GM23338 (cell line): Measurements from ENCODE around the gene NEB. TPM values are rescaled to one million over a fixed set of nuclear protein-coding genes. Genes with fewer than 3 reads are reported as not detected.

Source experiments
- ATAC-seq: fragments of 200-7000 bp; cut with Tn5 transposase; 3 replicates; pipeline ENCODE4 v1.9.1; 2020
- DNase-seq: peaks from one replicate; pipeline ENCODE4 v3.0.0-alpha.2; 2015; ENCODE audit warnings: low spot score
- H2AFZ ChIP-seq: fragments of 200-600 bp; sonication (generic); 2 replicates; pipeline ENCODE4 v1.8.0; 2016; ENCODE audit warnings: antibody characterized with exemption, mild to moderate bottlenecking, moderate library complexity
- H3F3A ChIP-seq: fragments of 200-600 bp; sonication (generic); replicated peaks from 2 replicates; pipeline ENCODE4 v1.8.0; 2017; ENCODE audit warnings: antibody characterized with exemption, mixed run types, low read depth
- H3K27ac ChIP-seq: fragments of 200-600 bp; sonication (generic); 2 replicates; pipeline ENCODE4 v1.6.1; 2016; ENCODE audit warnings: low read depth
- H3K27me3 ChIP-seq: fragments of 200-600 bp; sonication (generic); 2 replicates; pipeline ENCODE4 v1.8.0; 2016; ENCODE audit warnings: mild to moderate bottlenecking, mixed run types, moderate library complexity; ENCODE audit not compliant: insufficient read depth
- H3K36me3 ChIP-seq: fragments of 200-600 bp; sonication (generic); 2 replicates; pipeline ENCODE4 v1.8.0; 2016; ENCODE audit warnings: mild to moderate bottlenecking; ENCODE audit not compliant: insufficient read depth
- H3K4me1 ChIP-seq: fragments of 200-600 bp; sonication (generic); 2 replicates; pipeline ENCODE4 v1.8.0; 2016; ENCODE audit warnings: mild to moderate bottlenecking, moderate library complexity; ENCODE audit not compliant: insufficient read depth
- H3K4me2 ChIP-seq: fragments of 200-600 bp; sonication (generic); 2 replicates; pipeline ENCODE4 v1.7.1; 2017; ENCODE audit warnings: mixed run types
- H3K4me3 ChIP-seq: fragments of 200-600 bp; sonication (generic); 2 replicates; pipeline ENCODE4 v1.6.1; 2016; ENCODE audit warnings: mixed run types
- H3K79me2 ChIP-seq: fragments of 200-600 bp; sonication (generic); replicated peaks from 2 replicates; pipeline ENCODE4 v1.8.0; 2017; ENCODE audit warnings: mild to moderate bottlenecking; ENCODE audit not compliant: insufficient read depth
- H3K9me2 ChIP-seq: fragments of 200-600 bp; sonication (generic); 2 replicates; pipeline ENCODE4 v1.8.0; 2017; ENCODE audit not compliant: insufficient read depth
- H4K20me1 ChIP-seq: fragments of 200-600 bp; sonication (generic); replicated peaks from 2 replicates; pipeline ENCODE4 v1.8.0; 2017; ENCODE audit warnings: mild to moderate bottlenecking; ENCODE audit not compliant: insufficient read depth
- H3K27ac Mint-ChIP-seq: 2 replicates; pipeline ENCODE4 v1.8.0; 2020; ENCODE audit warnings: inconsistent platforms, mild to moderate bottlenecking, moderate library complexity, mixed read lengths
- H3K27me3 Mint-ChIP-seq: 3 replicates; pipeline ENCODE4 v1.8.0; 2022; ENCODE audit warnings: low read depth, mild to moderate bottlenecking, moderate library complexity, mixed read lengths, inconsistent platforms; ENCODE audit not compliant: insufficient read depth, poor library complexity
- H3K36me3 Mint-ChIP-seq: 3 replicates; pipeline ENCODE4 v1.8.0; 2021; ENCODE audit warnings: low read depth, mild to moderate bottlenecking, inconsistent platforms, moderate library complexity, mixed read lengths
- H3K4me1 Mint-ChIP-seq: 3 replicates; pipeline ENCODE4 v1.8.0; 2020; ENCODE audit warnings: mild to moderate bottlenecking, inconsistent platforms, mixed read lengths
- H3K4me3 Mint-ChIP-seq: 3 replicates; pipeline ENCODE4 v1.8.0; 2021; ENCODE audit warnings: moderate library complexity, mild to moderate bottlenecking, inconsistent platforms, mixed read lengths
- H3K9me3 Mint-ChIP-seq: 3 replicates; pipeline ENCODE4 v1.8.0; 2020; ENCODE audit warnings: moderate library complexity, mild to moderate bottlenecking, inconsistent platforms, mixed read lengths
- CREB1 ChIP-seq: fragments of 250-450 bp; sonication (Bioruptor Pico); IDR thresholded peaks from 2 replicates; pipeline ENCODE4 v1.5.0; 2020; ENCODE audit warnings: low read depth, mild to moderate bottlenecking, moderate library complexity
- CTCF ChIP-seq, 2 experiments: fragments of 200-600 bp in 1 of 2; sonication (generic) in 1 of 2; conservative IDR thresholded peaks; 2 replicates each; pipeline versions ENCODE4 v1.5.1 to v1.6.1; 2016 to 2017; ENCODE audit warnings: antibody characterized with exemption in 2 of 2, low read depth in 2 of 2, mild to moderate bottlenecking in 2 of 2, moderate library complexity in 1 of 2
- ETS1 ChIP-seq: IDR thresholded peaks from 2 replicates; pipeline ENCODE4 v1.6.1; 2016; ENCODE audit warnings: antibody characterized with exemption
- EZH2 ChIP-seq: fragments of 200-600 bp; sonication (generic); IDR thresholded peaks from one replicate; pipeline ENCODE4 v1.8.0; 2017; ENCODE audit warnings: antibody characterized with exemption, mild to moderate bottlenecking, low read depth; ENCODE audit not compliant: unreplicated experiment
- EZH2phosphoT487 ChIP-seq: fragments of 200-600 bp; sonication (generic); IDR thresholded peaks from one replicate; pipeline ENCODE4 v1.8.1; 2018; ENCODE audit warnings: antibody characterized with exemption; ENCODE audit not compliant: unreplicated experiment
- JUNB ChIP-seq: IDR thresholded peaks from one replicate; pipeline ENCODE4 v1.6.1; 2016; ENCODE audit warnings: antibody characterized with exemption; ENCODE audit not compliant: unreplicated experiment
- NANOG ChIP-seq: IDR thresholded peaks from 2 replicates; pipeline ENCODE4 v1.6.1; 2016; ENCODE audit warnings: antibody characterized with exemption, borderline replicate concordance
- POLR2AphosphoS5 ChIP-seq: IDR thresholded peaks from 2 replicates; pipeline ENCODE4 v1.6.1; 2016; ENCODE audit warnings: antibody characterized with exemption, low read depth
- REST ChIP-seq: IDR thresholded peaks from one replicate; pipeline ENCODE4 v1.6.1; 2018; ENCODE audit warnings: antibody characterized with exemption; ENCODE audit not compliant: unreplicated experiment
- STAT1 ChIP-seq: IDR thresholded peaks from one replicate; pipeline ENCODE4 v1.6.1; 2016; ENCODE audit warnings: antibody characterized with exemption; ENCODE audit not compliant: unreplicated experiment
- ZNF114 ChIP-seq: fragments of 250-450 bp; sonication (Bioruptor Pico); IDR thresholded peaks from 2 replicates; pipeline ENCODE4 v1.5.0; 2020; ENCODE audit warnings: mild to moderate bottlenecking, moderate library complexity
- ZNF331 ChIP-seq: fragments of 250-450 bp; sonication (Bioruptor Pico); IDR thresholded peaks from 2 replicates; pipeline ENCODE4 v1.5.0; 2020; ENCODE audit warnings: low read depth, mild to moderate bottlenecking, moderate library complexity
- ZNF462 ChIP-seq: fragments of 250-450 bp; sonication (Bioruptor Pico); IDR thresholded peaks from 2 replicates; pipeline ENCODE4 v1.5.0; 2020; ENCODE audit warnings: mild to moderate bottlenecking, moderate library complexity
- polyA plus RNA-seq: library from polyadenylated mRNA; unstranded; fragments of >200 nt; fragmentation: Nextera tagmentation; extraction: Ambion mirVana; gene quantifications from 2 replicates; pipeline ENCODE4 v1.2.1, GENCODE V29; 2016
- total RNA-seq: library from RNA; depleted of rRNA; stranded (reverse); fragments of >200 nt; shearing (Covaris generic); gene quantifications from 2 replicates; pipeline ENCODE4 v1.2.3, GENCODE V29; 2014

The NEB gene
- total and polyA plus RNA-seq, 2 experiments from 2014 or later = 6.2 to 13.7 TPM

- H4K20me1 ChIP-seq = peaks cover 9% of the 10 kb centered on the region; the same call in 1 of the 2 replicates
- peaks cover 4% of the 10 kb centered on the region for H3K4me1 ChIP-seq
- DNase-seq = no peak
- H3K36me3 ChIP-seq = 0 out of 2 replicates have a peak, but pooled peaks cover 7% of the 10 kb centered on the region
- ATAC-seq = no peak
- H3K79me2 ChIP-seq = no peaks in the 10 kb centered on the region
- no peak overlapping the region for H3K4me3 Mint-ChIP-seq
- no peaks in the 10 kb centered on the region for H3F3A ChIP-seq
- peaks cover 26% of the 10 kb centered on the region for H3K36me3 Mint-ChIP-seq
- H3K27ac Mint-ChIP-seq = no peak overlapping the region
- no peak overlapping the region for H3K4me2 ChIP-seq
- no peak overlapping the region for H3K4me3 ChIP-seq
- no peaks in the 10 kb centered on the region for H3K9me2 ChIP-seq
- no peak for TF ChIP-seq EZH2
- no peak for TF ChIP-seq POLR2AphosphoS5
- TF ChIP-seq CREB1 (CRISPR knock-in tag) = no peak
- no peak for TF ChIP-seq ZNF462 (CRISPR knock-in tag)
- no peak for TF ChIP-seq ZNF331
- TF ChIP-seq EZH2phosphoT487 = no peak
- no peak for TF ChIP-seq REST
- TF ChIP-seq JUNB = no peak
- TF ChIP-seq STAT1 = no peak
- no peak for TF ChIP-seq CTCF (conservative IDR thresholded peaks at IDR 0.05; ENCODE audit: low read depth in 2 of 2)
- TF ChIP-seq NANOG = no peak
- no peak for TF ChIP-seq ZNF114 (CRISPR knock-in tag)
- TF ChIP-seq ETS1 = no peak
- no peaks in the 10 kb centered on the region for H3K27me3 ChIP-seq
- no peak overlapping the region for H2AFZ ChIP-seq
- H3K27me3 Mint-ChIP-seq = no peaks in the 10 kb centered on the region
- H3K4me1 Mint-ChIP-seq = peaks cover 2% of the 10 kb centered on the region; the same call in 1 of the 3 replicates
- no peaks in the 10 kb centered on the region for H3K9me3 Mint-ChIP-seq
- H3K27ac ChIP-seq = no peak overlapping the region
Measured at GRCh38 chr2:151486053-151486452, 248.2 kb downstream of the NEB start.
